OCI-LY3 (cell line): ENCODE measurements around the gene RFX3.

Experiments used
- H2AFZ ChIP-seq: fragments of 200-600, 300-600 bp; shearing (Covaris generic); 2 replicates; pipeline ENCODE4 v1.6.0; 2014; ENCODE audit warnings: antibody characterized with exemption, low read depth, low read length
- H3K27ac ChIP-seq: fragments of 200-600, 300-600 bp; sonication (generic); 2 replicates; pipeline ENCODE4 v1.5.1; 2014; ENCODE audit warnings: mild to moderate bottlenecking, low read length, moderate library complexity, mixed read lengths
- H3K27me3 ChIP-seq: fragments of 200-600, 300-600 bp; sonication (generic); 2 replicates; pipeline ENCODE4 v1.6.1; 2014; ENCODE audit warnings: low read depth, low read length, mixed read lengths
- H3K36me3 ChIP-seq: fragments of 200-600, 300-600 bp; sonication (generic); replicated peaks from 2 replicates; pipeline ENCODE3; 2014; ENCODE audit warnings: low read depth, low read length, mixed read lengths
- H3K4me1 ChIP-seq: fragments of 300-600, 200-600 bp; sonication (generic); 2 replicates; pipeline ENCODE4 v1.6.1; 2014; ENCODE audit warnings: low read length, mixed read lengths
- H3K4me2 ChIP-seq: fragments of 200-600, 300-600 bp; sonication (generic); 2 replicates; pipeline ENCODE4 v1.6.1; 2014; ENCODE audit warnings: low read length, mixed read lengths
- H3K4me3 ChIP-seq: fragments of 300-600, 200-600 bp; sonication (generic); 2 replicates; pipeline ENCODE4 v1.5.1; 2014; ENCODE audit warnings: antibody characterized with exemption, mild to moderate bottlenecking, low read length, moderate library complexity
- H3K79me2 ChIP-seq: fragments of 300-600, 200-600 bp; shearing (Covaris generic); 2 replicates; pipeline ENCODE4 v1.6.1; 2014; ENCODE audit warnings: mild to moderate bottlenecking, low read length, mixed read lengths
- H3K9ac ChIP-seq: fragments of 300-600, 200-600 bp; shearing (Covaris generic); 2 replicates; pipeline ENCODE4 v1.6.0; 2014; ENCODE audit warnings: mild to moderate bottlenecking, low read length, moderate library complexity
- H3K9me3 ChIP-seq: fragments of 200-600, 300-600 bp; shearing (Covaris generic); 2 replicates; pipeline ENCODE4 v1.6.1; 2014; ENCODE audit warnings: low read length, mixed read lengths; ENCODE audit not compliant: insufficient read depth
- H4K20me1 ChIP-seq: fragments of 200-600, 300-600 bp; sonication (generic); 2 replicates; pipeline ENCODE4 v1.6.1; 2016; ENCODE audit warnings: low read length, mixed read lengths; ENCODE audit not compliant: insufficient read depth
- CTCF ChIP-seq: fragments of 200-600, 300-600 bp; sonication (generic); IDR thresholded peaks from 2 replicates; pipeline ENCODE4 v1.5.1; 2014; ENCODE audit warnings: antibody characterized with exemption, low read length, low read depth
- EZH2phosphoT487 ChIP-seq: fragments of 200-600 bp; shearing (Covaris generic); IDR thresholded peaks from 2 replicates; pipeline ENCODE4 v1.6.1; 2018; ENCODE audit warnings: antibody characterized with exemption, mixed run types, low read depth

RFX3 gene

GRCh38 chr9:3502560-3503398, 23.0 kb downstream of the RFX3 start:
- Histone ChIP-seq H3K9me3 (no peaks in the 10 kb centered on the region), H3K27me3 (no peaks in the 10 kb centered on the region), H3K27ac (no peak overlapping the region), H3K4me2 (peak overlapping the region; percentile 23), H3K4me3 (no peak overlapping the region; the same call in 1 of the 2 replicates), H3K9ac (no peak overlapping the region), H3K36me3 (no peaks in the 10 kb centered on the region), H4K20me1 (no peaks in the 10 kb centered on the region), H2AFZ (no peak overlapping the region), H3K4me1 (peaks cover 34% of the 10 kb centered on the region), H3K79me2 (no peaks in the 10 kb centered on the region; the same call in 1 of the 2 replicates)
- TF ChIP-seq EZH2phosphoT487: no peak
- TF ChIP-seq CTCF: no peak

GRCh38 chr9:3500044-3500443, 25.8 kb downstream of the RFX3 start:
- H3K36me3 ChIP-seq: no peaks in the 10 kb centered on the region
- peaks cover 26% of the 10 kb centered on the region for H3K4me1 ChIP-seq
- H3K9ac ChIP-seq: no peak overlapping the region
- peak overlapping the region; percentile 49 for H3K4me2 ChIP-seq
- no peak for TF ChIP-seq EZH2phosphoT487
- no peak for TF ChIP-seq CTCF
- no peaks in the 10 kb centered on the region for H3K27me3 ChIP-seq
- no peak overlapping the region for H3K27ac ChIP-seq
- H4K20me1 ChIP-seq: no peaks in the 10 kb centered on the region
- H3K79me2 ChIP-seq: no peaks in the 10 kb centered on the region; the same call in 1 of the 2 replicates
- H3K4me3 ChIP-seq: 0 out of 2 replicates have a peak overlapping the region, but pooled peaks have one; percentile 23
- H2AFZ ChIP-seq: no peak overlapping the region
- H3K9me3 ChIP-seq: no peaks in the 10 kb centered on the region

- H4K20me1 ChIP-seq: no peaks in the 10 kb centered on the region
- H3K4me1 ChIP-seq: peaks cover 23% of the 10 kb centered on the region
- no peaks in the 10 kb centered on the region for H3K36me3 ChIP-seq
- no peak overlapping the region for H2AFZ ChIP-seq
- H3K79me2 ChIP-seq: no peaks in the 10 kb centered on the region; the same call in 1 of the 2 replicates
- H3K9ac ChIP-seq: no peak overlapping the region
- no peak overlapping the region for H3K4me3 ChIP-seq
- TF ChIP-seq EZH2phosphoT487: no peak
- TF ChIP-seq CTCF: no peak
- H3K9me3 ChIP-seq: no peaks in the 10 kb centered on the region
- H3K4me2 ChIP-seq: no peak overlapping the region
- no peaks in the 10 kb centered on the region for H3K27me3 ChIP-seq
- H3K27ac ChIP-seq: no peak overlapping the region
Measured at GRCh38 chr9:3498691-3499090, 27.1 kb downstream of the RFX3 start.

- Histone ChIP-seq H3K4me1 (peaks cover 17% of the 10 kb centered on the region), H3K4me3 (no peak overlapping the region), H3K27ac (no peak overlapping the region), H3K36me3 (no peaks in the 10 kb centered on the region), H3K9ac (no peak overlapping the region), H4K20me1 (no peaks in the 10 kb centered on the region), H3K4me2 (no peak overlapping the region), H3K27me3 (no peaks in the 10 kb centered on the region), H3K79me2 (no peaks in the 10 kb centered on the region; the same call in 1 of the 2 replicates), H2AFZ (no peak overlapping the region), H3K9me3 (no peaks in the 10 kb centered on the region)
- TF ChIP-seq EZH2phosphoT487: no peak
- no peak for TF ChIP-seq CTCF
Measured at GRCh38 chr9:3497857-3498256, 27.9 kb downstream of the RFX3 start.
